Right forelimb (tissue), 1 donor: ENCODE results near the gene ALDH4A1.
"Not testable (repeated sequence)": the region's sequence is repeated elsewhere in the genome, so short reads cannot be mapped to it uniquely, and the experiment has no call there.

Experiments
- DNase-seq: peaks from one replicate; pipeline ENCODE4 v3.0.0-alpha.2; 2018

ALDH4A1 gene

GRCh38 chr1:18875107-18875795 is 27.1 kb downstream of the ALDH4A1 start:
- DNase-seq = peak; percentile 86

GRCh38 chr1:18874600-18874999 is 27.8 kb downstream of the ALDH4A1 start:
- no peak for DNase-seq

GRCh38 chr1:18874036-18874435 is 28.3 kb downstream of the ALDH4A1 start:
- DNase-seq = no peak

GRCh38 chr1:18872071-18872611 is 30.2 kb downstream of the ALDH4A1 start:
- no peak for DNase-seq

- DNase-seq = no peak
These were observed 30.8 kb downstream of the ALDH4A1 start for GRCh38 chr1:18871401-18872070.

- no peak for DNase-seq
These were observed 31.4 kb downstream of the ALDH4A1 start for GRCh38 chr1:18870957-18871356.

GRCh38 chr1:18870595-18870865 is 31.8 kb downstream of the ALDH4A1 start:
- not testable (repeated sequence) for DNase-seq

- DNase-seq = no peak
These were observed 32.3 kb downstream of the ALDH4A1 start for GRCh38 chr1:18869847-18870594.

GRCh38 chr1:18868801-18869424 is 33.4 kb downstream of the ALDH4A1 start:
- no peak for DNase-seq

- DNase-seq = no peak
These were observed 34.0 kb downstream of the ALDH4A1 start for GRCh38 chr1:18868354-18868753.

- DNase-seq = no peak
These were observed 35.5 kb downstream of the ALDH4A1 start for GRCh38 chr1:18866846-18867245.

- DNase-seq = no peak
These were observed 36.0 kb downstream of the ALDH4A1 start for GRCh38 chr1:18866314-18866713.

- no peak for DNase-seq
These were observed 37.2 kb downstream of the ALDH4A1 start for GRCh38 chr1:18865176-18865575.

- no peak for DNase-seq
These were observed 40.8 kb downstream of the ALDH4A1 start for GRCh38 chr1:18861590-18861989.

- no peak for DNase-seq
These were observed 41.3 kb downstream of the ALDH4A1 start for GRCh38 chr1:18861082-18861481.

- no peak for DNase-seq
These were observed 42.8 kb downstream of the ALDH4A1 start, which contains the start of gene TAS1R2 for GRCh38 chr1:18859560-18859959. TAS1R2 (minus strand) TSS chr1:18859660; CDS start chr1:18859660, 0 bp downstream.

GRCh38 chr1:18858070-18858688 is 44.2 kb downstream of the ALDH4A1 start:
- no peak for DNase-seq

- no peak for DNase-seq
These were observed 45.9 kb downstream of the ALDH4A1 start for GRCh38 chr1:18856435-18856834.

GRCh38 chr1:18855573-18855972 is 46.8 kb downstream of the ALDH4A1 start:
- no peak for DNase-seq

GRCh38 chr1:18854331-18855025 is 47.9 kb downstream of the ALDH4A1 start:
- DNase-seq = no peak

GRCh38 chr1:18852501-18852900 is 49.9 kb downstream of the ALDH4A1 start:
- DNase-seq = no peak

- DNase-seq = peak; percentile 60
These were observed 53.1 kb downstream of the ALDH4A1 start for GRCh38 chr1:18849261-18849711.
